Gastrocnemius medialis (tissue), 4 donors: ENCODE results near the gene WDR20. TPM values are rescaled to one million over a fixed set of nuclear protein-coding genes. Genes with fewer than 3 reads are reported as not detected.
"Not testable (repeated sequence)": the region's sequence is repeated elsewhere in the genome, so short reads cannot be mapped to it uniquely, and the experiment has no call there.

Experiments used
- ATAC-seq, 2 donors: fragments of 150-250 bp; one replicate each; pipeline ENCODE4 v1.9.1; 2016
- DNase-seq, 2 donors: peaks; one replicate each; pipeline ENCODE4 v3.0.0-alpha.2; 2019
- H3K27ac ChIP-seq, 4 donors: fragments of 200-600 bp; sonication (generic); 1 replicate in 1 of 4; 2 replicates in 3 of 4; pipeline ENCODE4 v1.5.1; 2016 to 2018; ENCODE audit warnings: mild to moderate bottlenecking in 2 of 4, moderate library complexity in 1 of 4
- H3K27me3 ChIP-seq, 3 donors: fragments of 200-600 bp; sonication (generic) in 2 of 3; 1 replicate in 1 of 3; 2 replicates in 2 of 3; pipeline versions ENCODE4 v1.5.1 to v1.6.0; 2016 to 2019; ENCODE audit warnings: mild to moderate bottlenecking in 1 of 3, moderate library complexity in 1 of 3
- H3K36me3 ChIP-seq, 2 donors: fragments of 200-600 bp; sonication (generic) in 1 of 2; one replicate each; pipeline ENCODE4 v1.5.1; 2017 to 2018
- H3K4me1 ChIP-seq, 2 donors: fragments of 200-600 bp; sonication (generic) in 1 of 2; one replicate each; pipeline ENCODE4 v1.5.1; 2016 to 2017; ENCODE audit warnings: mild to moderate bottlenecking in 2 of 2
- H3K4me3 ChIP-seq, 4 donors: fragments of 200-600 bp; sonication (generic) in 3 of 4; 1 replicate in 1 of 4; 2 replicates in 3 of 4; pipeline ENCODE4 v1.5.1; 2016 to 2019; ENCODE audit warnings: mild to moderate bottlenecking in 2 of 4
- H3K9me3 ChIP-seq, 3 donors: fragments of 200-600 bp; sonication (generic) in 2 of 3; 1 replicate in 1 of 3; 2 replicates in 2 of 3; pipeline ENCODE4 v1.5.1; 2016 to 2019
- CTCF ChIP-seq, 5 experiments: fragments of 450-650 bp in 3 of 5; fragments of 200-600 bp in 2 of 5; sonication (generic) in 2 of 5; IDR thresholded peaks in 4 of 5; conservative IDR thresholded peaks in 1 of 5; 1 replicate in 4 of 5; 2 replicates in 1 of 5; pipeline ENCODE4 v1.5.1; 2016 to 2019; ENCODE audit warnings: antibody characterized with exemption in 5 of 5, mild to moderate bottlenecking in 3 of 5, moderate library complexity in 3 of 5
- POLR2A ChIP-seq, 2 donors: fragments of 450-650 bp; IDR thresholded peaks; one replicate each; pipeline ENCODE4 v1.6.1; 2017; ENCODE audit warnings: antibody characterized with exemption in 2 of 2, mild to moderate bottlenecking in 2 of 2, moderate library complexity in 2 of 2
- in situ Hi-C, 4 donors: fragments of 200-750 bp; cut with MboI; loops; one replicate each; pipeline versions ENCODE4 v1.15.0 to v1.8.0; 2017; ENCODE audit warnings: low sequenced_read_pairs in 4 of 4
- intact Hi-C: fragments of 100-400 bp; cut with DNase I; formaldehyde crosslinking; loops from one replicate; pipeline ENCODE4 v1.15.1; 2023; ENCODE audit warnings: low total_unique reads
- total RNA-seq, 4 donors: library from RNA; depleted of rRNA; stranded (reverse); fragments of >200 nt; gene quantifications; one replicate each; pipeline versions ENCODE4 v1.1.0 to v1.2.3, GENCODE V29; 2016

Gene WDR20
- total RNA-seq, 4 donors from 2014 or later = 18.1 to 49.7 (median 21.0) TPM

- DNase-seq (no peak), ATAC-seq (no peak)
- Histone ChIP-seq H3K27me3 (no peaks in the 10 kb centered on the region), H3K4me1 (no peaks in the 10 kb centered on the region), H3K9me3 (no peaks in the 10 kb centered on the region), H3K27ac (no peak overlapping the region), H3K4me3 (no peak overlapping the region), H3K36me3 (no peaks in the 10 kb centered on the region)
- intact Hi-C loops (no loop called here), in situ Hi-C loops (loop anchor here in 3 of 4 donors (5.0 to 10.0 kb wide), 2 partner anchors 76 to 79 kb away; partner anchors contain the start of gene ZNF839 (in 2 of the 3))
- TF ChIP-seq CTCF (IDR thresholded peaks at IDR 0.05 in 4 of 5, conservative IDR thresholded peaks at IDR 0.05 in 1 of 5) (no peak), POLR2A (IDR thresholded peaks at IDR 0.05) (no peak)
Observed at GRCh38 chr14:102236026-102236425, 96.3 kb downstream of the WDR20 start.

GRCh38 chr14:102238131-102238530 is 98.4 kb downstream of the WDR20 start:
- DNase-seq = no peak
- Histone ChIP-seq H3K4me3 (no peak overlapping the region), H3K36me3 (no peaks in the 10 kb centered on the region), H3K9me3 (no peaks in the 10 kb centered on the region), H3K27ac (no peak overlapping the region), H3K4me1 (no peaks in the 10 kb centered on the region), H3K27me3 (no peaks in the 10 kb centered on the region)
- ATAC-seq = no peak
- in situ Hi-C loops = loop anchor here in 3 of 4 donors (5.0 to 10.0 kb wide), 2 partner anchors 74 to 77 kb away; partner anchors contain the start of gene ZNF839 (in 2 of the 3)
- TF ChIP-seq CTCF (IDR thresholded peaks at IDR 0.05 in 4 of 5, conservative IDR thresholded peaks at IDR 0.05 in 1 of 5) = no peak
- intact Hi-C loops = no loop called here

GRCh38 chr14:102238766-102239165 is 99.1 kb downstream of the WDR20 start:
- Histone ChIP-seq H3K4me3 (no peak overlapping the region), H3K36me3 (no peaks in the 10 kb centered on the region), H3K4me1 (no peaks in the 10 kb centered on the region), H3K27ac (no peak overlapping the region), H3K9me3 (no peaks in the 10 kb centered on the region), H3K27me3 (no peaks in the 10 kb centered on the region)
- intact Hi-C loops (no loop called here), in situ Hi-C loops (loop anchor here in 3 of 4 donors (5.0 to 10.0 kb wide), 2 partner anchors 74 to 76 kb away; partner anchors contain the start of gene ZNF839 (in 2 of the 3))
- TF ChIP-seq POLR2A (IDR thresholded peaks at IDR 0.05) (no peak), CTCF (IDR thresholded peaks at IDR 0.05 in 4 of 5, conservative IDR thresholded peaks at IDR 0.05 in 1 of 5) (no peak)
- ATAC-seq (no peak), DNase-seq (no peak)

- intact Hi-C loops (no loop called here), in situ Hi-C loops (loop anchor here in 3 of 4 donors (5.0 to 10.0 kb wide), 2 partner anchors 73 to 76 kb away; partner anchors contain the start of gene ZNF839 (in 2 of the 3))
Observed at GRCh38 chr14:102239231-102239630, 99.5 kb downstream of the WDR20 start.

GRCh38 chr14:102240481-102240880 is 100.8 kb downstream of the WDR20 start:
- in situ Hi-C loops, H3K4me1 ChIP-seq, DNase-seq, intact Hi-C loops, H3K27me3 ChIP-seq, H3K4me3 ChIP-seq, H3K27ac ChIP-seq, ATAC-seq, H3K36me3 ChIP-seq, H3K9me3 ChIP-seq: not testable (repeated sequence)

More at GRCh38 chr14:102239231-102239630, 99.5 kb downstream of the WDR20 start:
- Histone ChIP-seq H3K9me3 (no peaks in the 10 kb centered on the region), H3K27ac (no peak overlapping the region), H3K36me3 (no peaks in the 10 kb centered on the region), H3K4me3 (no peak overlapping the region), H3K4me1 (no peaks in the 10 kb centered on the region), H3K27me3 (no peaks in the 10 kb centered on the region)
- TF ChIP-seq POLR2A (IDR thresholded peaks at IDR 0.05) (no peak), CTCF (IDR thresholded peaks at IDR 0.05 in 4 of 5, conservative IDR thresholded peaks at IDR 0.05 in 1 of 5) (no peak)
- ATAC-seq (no peak), DNase-seq (no peak)
